Measurements from ENCODE around the gene INTS11. TPM values are rescaled to one million over a fixed set of nuclear protein-coding genes. Genes with fewer than 3 reads are reported as not detected.

INTS11 gene
- total and polyA plus RNA-seq, 9 of the 15 experiments (the other 6 are each of a cell fraction or from before 2014, with no cell fraction given), result 3.6 to 183 (median 110) TPM

GRCh38 chr1:1305300-1306069 is 19.0 kb downstream of the INTS11 start (continued):
- TF ChIP-seq ZNF644 (tag; IDR thresholded peaks at IDR 0.05; ENCODE audit: low read depth) (no peak), PCBP1 (IDR thresholded peaks at IDR 0.05; ENCODE audit: low read depth, low read length, poor library complexity, severe bottlenecking) (no peak), LCOR (CRISPR knock-in tag; IDR thresholded peaks at IDR 0.05) (no peak), ARID2 (IDR thresholded peaks at IDR 0.05) (no peak), CBX1 (IDR thresholded peaks at IDR 0.05; ENCODE audit: low read depth) (no peak; the same call in 1 of the 2 replicates), ZBTB7A (IDR thresholded peaks at IDR 0.05; ENCODE audit: borderline replicate concordance, control insufficient read depth, low read depth, low read length) (peak; percentile 47; the same call in 1 of the 2 replicates), SMAD1 (IDR thresholded peaks at IDR 0.05; ENCODE audit: low read depth, low read length, partially characterized antibody) (no peak), NR1H2 (CRISPR knock-in tag; IDR thresholded peaks at IDR 0.05) (no peak), MAZ (CRISPR knock-in tag; conservative IDR thresholded peaks at IDR 0.05 in 1 of 2, IDR thresholded peaks at IDR 0.05 in 1 of 2) (peak in 1 of 2 experiments; percentile 64; a peak in 3 of 4 replicates), SNRNP70 (optimal IDR thresholded peaks at IDR 0.05; ENCODE audit: low read depth, low read length) (no peak), NELFE (IDR thresholded peaks at IDR 0.05; ENCODE audit: insufficient read depth, insufficient read length) (no peak), MCM7 (IDR thresholded peaks at IDR 0.05) (no peak), GTF3C2 (IDR thresholded peaks at IDR 0.05; ENCODE audit: borderline replicate concordance, extremely low read depth, insufficient read length) (no peak), ZBTB17 (CRISPR knock-in tag; IDR thresholded peaks at IDR 0.05) (no peak), TCF7L2 (IDR thresholded peaks at IDR 0.05; ENCODE audit: low read depth, low read length) (no peak), ZNF408 (CRISPR knock-in tag; IDR thresholded peaks at IDR 0.05; ENCODE audit: low read depth) (no peak), ZHX1 (conservative IDR thresholded peaks at IDR 0.05; ENCODE audit: low read length) (no peak), ZNF124 (CRISPR knock-in tag; IDR thresholded peaks at IDR 0.05) (no peak), CEBPB (tag; IDR thresholded peaks at IDR 0.05) (peak; percentile 44), CHD4 (IDR thresholded peaks at IDR 0.05; ENCODE audit: insufficient read depth, insufficient replicate concordance, low read depth, low read length, poor library complexity, severe bottlenecking) (no peak), NUFIP1 (IDR thresholded peaks at IDR 0.05; ENCODE audit: partially characterized antibody) (no peak)
- TF ChIP-seq, protein P1, sequence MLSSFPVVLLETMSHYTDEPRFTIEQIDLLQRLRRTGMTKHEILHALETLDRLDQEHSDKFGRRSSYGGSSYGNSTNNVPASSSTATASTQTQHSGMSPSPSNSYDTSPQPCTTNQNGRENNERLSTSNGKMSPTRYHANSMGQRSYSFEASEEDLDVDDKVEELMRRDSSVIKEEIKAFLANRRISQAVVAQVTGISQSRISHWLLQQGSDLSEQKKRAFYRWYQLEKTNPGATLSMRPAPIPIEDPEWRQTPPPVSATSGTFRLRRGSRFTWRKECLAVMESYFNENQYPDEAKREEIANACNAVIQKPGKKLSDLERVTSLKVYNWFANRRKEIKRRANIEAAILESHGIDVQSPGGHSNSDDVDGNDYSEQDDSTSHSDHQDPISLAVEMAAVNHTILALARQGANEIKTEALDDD (IDR thresholded peaks at IDR 0.05), result no peak

Measured in K562 (cell line).